HG02852 (cell line): Measurements from ENCODE around the gene BPHL.
"Not testable (repeated sequence)": the region's sequence is repeated elsewhere in the genome, so short reads cannot be mapped to it uniquely, and the experiment has no call there.

Source experiments
- ATAC-seq: cut with Tn5 transposase; IDR thresholded peaks from one replicate; pipeline ENCODE4 v1.9.1; 2021; ENCODE audit warnings: mild to moderate bottlenecking, moderate library complexity; ENCODE audit not compliant: unreplicated experiment

Gene BPHL

DNA sequence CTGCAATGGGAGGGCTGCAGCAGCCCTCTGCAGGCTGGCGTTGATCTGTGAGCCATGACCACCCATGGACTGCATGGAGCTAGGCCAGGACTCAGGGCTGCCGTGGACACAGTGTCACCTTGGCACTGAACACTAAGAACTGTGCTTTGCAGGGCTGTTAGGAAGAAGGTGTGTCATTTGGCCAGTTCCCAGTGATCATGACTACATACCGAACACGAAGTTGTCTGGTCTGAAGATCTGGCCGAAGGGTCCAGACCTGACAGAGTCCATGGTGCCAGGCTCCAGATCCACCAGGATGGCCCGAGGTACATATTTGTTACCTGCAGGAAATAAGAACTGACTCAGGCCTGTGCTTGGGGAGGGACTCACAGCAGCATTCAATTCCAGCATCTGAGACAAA, 36.9 kb downstream of the BPHL start:
- not testable (repeated sequence) for ATAC-seq

DNA sequence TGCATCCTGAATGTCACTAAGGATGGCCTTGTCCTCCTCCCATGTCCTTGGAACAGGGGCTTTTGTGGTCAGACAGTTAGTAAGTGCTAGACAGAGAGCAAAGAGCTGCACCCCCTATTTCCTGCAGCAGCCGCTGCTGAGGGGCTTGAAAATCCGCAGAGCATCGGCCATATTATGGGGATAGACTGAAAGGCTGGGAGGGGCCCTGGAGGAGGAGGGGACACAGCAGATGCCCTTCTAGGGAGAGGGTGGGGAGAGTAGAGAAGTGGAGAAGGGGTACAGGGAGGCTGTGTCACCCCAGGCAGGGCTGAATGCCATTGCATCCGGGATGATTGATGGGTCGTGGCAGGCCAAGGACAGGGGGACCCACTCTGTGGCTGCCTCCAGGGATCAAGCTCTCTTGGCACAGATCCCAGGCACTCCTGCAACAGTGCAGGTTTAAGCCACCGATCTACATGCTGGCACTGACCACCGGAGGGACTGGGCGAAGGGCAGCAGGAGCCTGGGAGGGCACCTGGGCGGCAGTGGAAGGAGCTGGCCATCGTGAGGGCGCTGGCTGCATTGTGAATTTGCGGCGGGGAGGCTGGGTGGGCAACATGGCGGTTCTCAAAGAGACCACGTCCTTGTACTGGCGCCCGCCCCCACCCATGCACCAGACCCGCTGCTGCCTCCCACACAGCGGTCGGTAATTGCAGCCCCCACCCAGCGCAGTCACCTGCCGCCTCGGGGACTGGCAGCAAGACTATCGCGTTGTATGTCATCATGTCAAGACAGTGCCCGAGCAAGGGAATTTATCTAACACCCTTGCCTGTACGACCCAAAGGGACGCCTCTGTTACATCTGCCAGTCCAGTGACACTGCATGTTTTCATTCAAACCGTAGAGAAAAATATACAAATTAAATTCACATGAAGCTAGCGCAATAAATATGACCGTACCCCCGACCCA, 37.9 kb downstream of the BPHL start:
- ATAC-seq = peak; percentile 16

GRCh38 chr6:3157131-3157933, 38.8 kb downstream of the BPHL start, which contains the start of gene TUBB2A:
Gene TUBB2A, minus strand, starts transcription at chr6:3157544. Its CDS starts 81 bp downstream, at chr6:3157463.
- peak; percentile 77 for ATAC-seq

- no peak for ATAC-seq
Measured at GRCh38 chr6:3159805-3160781, 41.6 kb downstream of the BPHL start.

DNA sequence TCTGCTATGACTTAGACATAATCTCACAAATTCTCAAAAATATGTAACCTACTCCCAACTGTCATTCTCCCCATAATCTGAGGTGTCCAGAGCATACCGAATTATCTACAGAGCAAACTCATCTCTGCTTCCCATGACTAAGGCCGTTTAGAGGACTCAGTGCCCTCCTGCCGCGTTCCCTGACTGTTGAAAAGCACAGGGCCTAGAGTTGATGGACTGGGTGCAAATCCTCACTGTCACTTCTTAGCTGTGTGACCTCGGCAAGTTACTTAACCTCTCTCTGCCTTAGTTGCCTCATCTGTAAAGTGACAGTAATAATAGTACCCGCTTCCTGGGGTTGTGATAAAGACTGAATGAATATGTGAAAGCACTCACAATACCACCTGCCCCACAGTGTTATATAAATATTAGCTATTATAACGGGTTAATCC, 43.6 kb downstream of the BPHL start:
- no peak for ATAC-seq

- ATAC-seq = peak; percentile 74
Measured at GRCh38 chr6:3162565-3163247, 44.2 kb downstream of the BPHL start.

DNA sequence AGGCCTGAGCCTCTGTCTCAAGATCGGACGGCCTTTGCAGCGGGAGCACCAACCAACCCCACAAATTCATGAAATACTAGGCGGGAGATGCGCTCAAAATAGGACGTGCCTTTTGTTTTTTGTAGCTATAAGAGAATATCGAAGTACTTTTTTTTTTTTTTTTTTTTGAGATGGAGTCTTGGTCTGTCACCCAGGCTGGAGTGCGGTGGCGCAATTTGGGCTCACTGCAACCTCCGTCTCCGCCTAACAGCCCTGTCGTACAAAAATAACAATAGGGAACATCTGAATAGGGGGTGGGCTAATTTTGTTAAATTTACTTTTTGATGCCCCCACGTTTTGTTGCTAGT, 44.7 kb downstream of the BPHL start:
- ATAC-seq = peak; percentile 7

DNA sequence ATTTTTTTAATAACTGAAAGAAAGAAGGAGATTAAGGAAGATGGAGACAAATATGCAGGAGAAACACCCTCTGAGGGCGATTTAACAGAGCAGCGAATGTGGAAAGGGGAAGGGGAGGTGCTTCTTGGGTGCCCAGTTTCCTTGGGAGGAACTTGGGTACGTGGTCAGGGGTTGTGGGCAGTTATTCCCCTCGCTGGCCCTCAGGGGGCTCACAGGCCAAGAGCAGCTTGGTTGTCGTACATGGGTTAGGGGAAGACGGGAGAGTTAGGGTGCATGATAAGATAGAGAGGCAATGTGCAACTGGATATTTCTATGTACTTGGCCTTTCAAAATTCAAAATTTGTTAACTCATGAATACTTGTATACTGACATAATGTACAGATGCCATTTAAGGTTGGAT, 45.9 kb downstream of the BPHL start:
- ATAC-seq = no peak

GRCh38 chr6:3165631-3166534, 47.4 kb downstream of the BPHL start:
- ATAC-seq = no peak

DNA sequence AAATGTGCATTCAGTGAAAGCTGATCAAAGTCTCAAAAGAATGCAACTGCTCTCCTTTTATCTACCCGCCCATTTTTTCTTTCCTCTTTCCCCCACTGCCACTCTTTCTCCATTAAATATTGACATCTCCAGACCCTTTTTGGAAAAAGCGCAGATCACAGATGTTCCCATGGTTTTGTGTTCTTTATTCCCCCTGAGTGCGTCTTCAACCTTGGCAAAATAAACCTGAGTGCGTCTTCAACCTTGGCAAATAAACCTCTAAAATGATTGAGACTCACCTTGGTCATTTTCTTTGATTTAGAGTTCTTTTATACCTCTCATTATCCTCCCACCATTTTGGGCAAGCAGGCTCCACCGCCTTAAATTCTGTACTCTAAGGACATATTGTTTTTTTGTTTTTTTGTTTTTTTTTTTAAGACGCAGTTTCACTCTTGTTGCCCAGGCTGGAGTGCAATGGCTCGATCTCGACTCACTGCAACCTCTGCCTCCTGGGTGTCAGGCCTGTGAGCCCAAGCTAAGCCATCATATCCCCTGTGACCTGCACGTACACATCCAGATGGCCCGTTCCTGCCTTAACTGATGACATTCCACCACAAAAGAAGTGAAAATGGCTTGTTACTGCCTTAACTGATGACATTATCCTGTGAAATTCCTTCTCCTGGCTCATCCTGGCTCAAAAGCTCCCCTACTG, 48.2 kb downstream of the BPHL start:
- not testable (repeated sequence) for ATAC-seq

DNA sequence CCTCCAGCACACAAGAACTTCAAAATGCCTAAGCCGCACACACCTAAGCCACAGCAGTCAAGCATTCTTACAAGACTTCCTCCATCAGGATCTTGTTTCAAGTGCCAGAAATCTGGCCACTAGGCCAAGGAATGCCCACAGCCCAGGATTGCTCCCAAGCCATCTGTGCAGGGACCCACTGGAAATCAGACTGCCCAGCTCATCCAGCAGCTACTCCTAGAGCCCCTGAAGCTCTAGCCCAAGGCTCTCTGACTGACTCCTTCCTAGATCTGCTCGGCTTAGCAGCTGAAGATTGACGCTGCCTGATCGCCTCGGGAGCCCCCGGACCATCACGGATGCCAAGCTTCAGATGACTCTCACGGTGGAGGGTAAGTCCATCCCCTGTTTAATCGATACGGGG, 49.5 kb downstream of the BPHL start:
- not testable (repeated sequence) for ATAC-seq

- not testable (repeated sequence) for ATAC-seq
Measured at GRCh38 chr6:3170676-3171075, 52.2 kb downstream of the BPHL start.

DNA sequence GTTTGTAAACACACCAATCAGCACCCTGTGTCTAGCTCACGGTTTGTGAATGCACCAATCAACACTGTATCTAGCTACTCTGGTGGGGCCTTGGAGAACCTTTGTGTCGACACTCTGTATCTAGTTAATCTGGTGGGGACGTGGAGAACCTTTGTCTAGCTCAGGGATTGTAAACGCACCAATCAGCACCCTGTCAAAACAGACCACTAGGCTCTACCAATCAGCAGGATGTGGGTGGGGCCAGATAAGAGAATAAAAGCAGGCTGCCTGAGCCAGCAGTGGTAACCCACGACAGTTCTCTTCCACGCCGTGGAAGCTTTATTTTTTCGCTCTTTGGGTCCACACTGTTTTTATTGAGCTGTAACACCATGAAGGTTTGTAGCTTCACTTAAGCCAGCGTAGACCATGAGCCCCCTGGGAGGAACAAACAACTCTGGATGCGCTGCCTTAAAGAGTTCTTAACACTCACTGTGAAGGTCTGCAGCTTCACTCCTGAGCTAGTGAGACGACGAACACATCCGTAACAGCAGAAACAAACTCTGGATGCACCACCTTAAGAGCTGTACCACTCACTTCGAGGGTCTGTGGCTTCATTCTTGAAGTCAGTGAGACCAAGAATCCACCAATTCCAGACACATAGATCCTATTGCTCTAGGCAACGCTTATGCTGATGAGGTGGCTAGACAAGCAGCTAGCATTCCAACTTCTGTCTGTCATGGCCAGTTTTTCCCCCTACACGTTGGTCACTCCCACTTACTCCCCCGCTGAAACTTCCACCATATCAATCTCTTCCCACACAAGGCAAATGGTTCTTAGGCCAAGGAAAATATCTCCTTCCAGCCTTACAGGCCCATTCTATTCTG, 53.0 kb downstream of the BPHL start:
- ATAC-seq = not testable (repeated sequence)

- not testable (repeated sequence) for ATAC-seq
Measured at GRCh38 chr6:3172789-3173188, 54.3 kb downstream of the BPHL start.

DNA sequence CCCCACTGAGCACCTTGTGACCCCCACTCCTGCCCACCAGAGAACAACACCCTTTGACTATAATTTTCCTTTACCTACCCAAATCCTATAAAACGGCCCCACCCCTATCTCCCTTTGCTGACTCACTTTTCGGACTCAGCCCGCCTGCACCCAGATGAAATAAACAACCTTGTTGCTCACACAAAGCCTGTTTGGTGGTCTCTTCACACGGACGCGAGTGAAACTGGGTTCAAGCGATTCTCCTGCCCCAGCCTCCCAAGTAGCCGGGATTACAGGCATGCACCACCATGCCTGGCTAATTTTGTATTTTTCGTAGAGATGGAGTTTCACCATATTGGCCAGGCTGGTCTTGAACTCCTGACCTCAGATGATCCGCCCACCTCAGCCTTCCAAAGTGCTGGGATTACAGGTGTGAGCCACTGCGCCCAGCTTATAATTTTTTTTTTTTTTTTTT, 55.2 kb downstream of the BPHL start:
- ATAC-seq = not testable (repeated sequence)

- no peak for ATAC-seq
Measured at GRCh38 chr6:3175715-3176402, 57.3 kb downstream of the BPHL start.
